GM13976 (cell line): ENCODE results near the gene CRK.

Experiments
- DNase-seq: peaks from one replicate; pipeline ENCODE4 v3.0.0; 2012; ENCODE audit warnings: low spot score
- in situ Hi-C: fragments of 300-500 bp; cut with MboI; formaldehyde crosslinking; loops from one replicate; pipeline ENCODE4 v1.12.0; 2022; ENCODE audit warnings: low sequenced_read_pairs, mixed read lengths, inconsistent platforms; ENCODE audit not compliant: unreplicated experiment
- TF ChIP-seq, protein P1 (sequence below): IDR thresholded peaks from 2 replicates; pipeline ENCODE4 v1.5.1; 2012; ENCODE audit warnings: borderline replicate concordance, mild to moderate bottlenecking; ENCODE audit not compliant: insufficient read depth; ENCODE audit errors: extremely low read depth, missing control alignments, control extremely low read depth

The CRK gene

DNA sequence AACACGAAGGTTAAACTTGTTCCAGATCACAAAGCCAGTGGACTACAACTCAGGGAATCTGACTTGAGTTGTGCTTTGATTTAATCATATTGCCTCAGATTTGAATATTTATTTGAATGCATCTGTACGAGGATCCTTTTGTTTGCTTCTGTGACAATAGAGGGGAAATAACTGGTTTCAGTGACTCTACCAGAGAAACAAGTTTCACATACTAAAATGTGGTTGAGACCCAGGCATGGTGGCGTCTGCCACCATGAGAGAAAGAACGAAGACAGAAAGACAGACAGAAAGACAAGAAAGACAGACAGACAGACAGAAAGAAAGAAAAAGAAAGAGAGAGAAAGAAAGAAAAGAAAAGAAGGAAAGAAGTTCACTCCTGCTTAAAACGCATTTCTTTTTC lies 80.0 kb downstream of the CRK start:
- TF ChIP-seq, protein P1, sequence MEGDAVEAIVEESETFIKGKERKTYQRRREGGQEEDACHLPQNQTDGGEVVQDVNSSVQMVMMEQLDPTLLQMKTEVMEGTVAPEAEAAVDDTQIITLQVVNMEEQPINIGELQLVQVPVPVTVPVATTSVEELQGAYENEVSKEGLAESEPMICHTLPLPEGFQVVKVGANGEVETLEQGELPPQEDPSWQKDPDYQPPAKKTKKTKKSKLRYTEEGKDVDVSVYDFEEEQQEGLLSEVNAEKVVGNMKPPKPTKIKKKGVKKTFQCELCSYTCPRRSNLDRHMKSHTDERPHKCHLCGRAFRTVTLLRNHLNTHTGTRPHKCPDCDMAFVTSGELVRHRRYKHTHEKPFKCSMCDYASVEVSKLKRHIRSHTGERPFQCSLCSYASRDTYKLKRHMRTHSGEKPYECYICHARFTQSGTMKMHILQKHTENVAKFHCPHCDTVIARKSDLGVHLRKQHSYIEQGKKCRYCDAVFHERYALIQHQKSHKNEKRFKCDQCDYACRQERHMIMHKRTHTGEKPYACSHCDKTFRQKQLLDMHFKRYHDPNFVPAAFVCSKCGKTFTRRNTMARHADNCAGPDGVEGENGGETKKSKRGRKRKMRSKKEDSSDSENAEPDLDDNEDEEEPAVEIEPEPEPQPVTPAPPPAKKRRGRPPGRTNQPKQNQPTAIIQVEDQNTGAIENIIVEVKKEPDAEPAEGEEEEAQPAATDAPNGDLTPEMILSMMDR: no peak
- in situ Hi-C loops: no loop called here
- no peak for DNase-seq

DNA sequence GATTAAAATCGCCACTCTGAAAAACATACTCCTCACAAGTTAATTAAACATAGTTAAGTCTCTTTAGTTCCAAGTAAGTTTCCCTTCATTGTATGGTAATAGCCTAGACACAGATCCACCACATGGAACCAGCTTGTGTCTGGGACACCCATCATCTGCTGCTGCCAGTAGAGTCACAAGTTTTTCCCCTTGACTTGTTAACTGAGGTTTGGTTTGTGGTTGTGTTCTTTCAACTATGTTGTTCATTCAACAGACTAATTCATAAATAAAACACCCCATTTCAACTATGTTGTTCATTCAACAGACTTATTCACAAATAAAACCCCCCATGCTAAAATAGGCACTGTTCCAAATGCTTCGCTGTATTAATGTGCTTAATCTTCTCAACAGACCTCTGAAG lies 80.4 kb downstream of the CRK start:
- TF ChIP-seq, protein P1: no peak
- no peak for DNase-seq
- in situ Hi-C loops: no loop called here

DNA sequence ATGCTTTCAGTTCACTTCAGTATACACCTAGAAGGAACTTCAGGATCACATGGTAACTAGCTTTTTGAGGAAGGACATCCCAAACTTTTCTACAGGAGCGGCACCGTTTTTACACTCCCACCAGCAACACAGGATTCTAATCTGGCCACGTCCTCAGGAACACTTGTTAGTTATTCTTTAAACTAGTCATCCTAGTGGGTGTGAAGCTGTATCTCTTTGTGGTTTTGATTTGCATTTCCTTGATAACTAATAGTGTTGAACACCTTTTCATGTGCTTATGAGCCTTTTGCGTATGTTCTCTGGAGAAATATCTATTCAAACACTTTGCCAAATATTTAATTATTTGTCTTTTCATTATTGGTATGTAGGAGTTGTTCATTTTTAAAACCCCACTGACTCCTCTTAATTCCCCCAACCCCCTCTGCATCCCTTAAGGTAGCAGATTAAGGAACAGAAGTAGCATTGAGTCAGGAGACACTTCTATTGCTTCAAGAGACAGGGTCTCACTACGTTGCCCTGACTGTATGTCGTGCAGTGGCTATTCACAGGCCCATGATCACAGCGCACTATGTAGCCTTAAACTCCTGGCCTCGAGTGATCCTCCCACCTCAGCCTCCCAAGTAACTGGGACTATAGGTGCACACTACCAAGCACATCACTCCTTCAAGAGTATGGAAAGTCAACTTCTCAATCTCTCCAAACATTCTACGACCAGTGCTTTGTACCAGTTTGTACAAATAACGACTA lies 81.4 kb downstream of the CRK start:
- TF ChIP-seq, protein P1: no peak
- no peak for DNase-seq
- in situ Hi-C loops: no loop called here

DNA sequence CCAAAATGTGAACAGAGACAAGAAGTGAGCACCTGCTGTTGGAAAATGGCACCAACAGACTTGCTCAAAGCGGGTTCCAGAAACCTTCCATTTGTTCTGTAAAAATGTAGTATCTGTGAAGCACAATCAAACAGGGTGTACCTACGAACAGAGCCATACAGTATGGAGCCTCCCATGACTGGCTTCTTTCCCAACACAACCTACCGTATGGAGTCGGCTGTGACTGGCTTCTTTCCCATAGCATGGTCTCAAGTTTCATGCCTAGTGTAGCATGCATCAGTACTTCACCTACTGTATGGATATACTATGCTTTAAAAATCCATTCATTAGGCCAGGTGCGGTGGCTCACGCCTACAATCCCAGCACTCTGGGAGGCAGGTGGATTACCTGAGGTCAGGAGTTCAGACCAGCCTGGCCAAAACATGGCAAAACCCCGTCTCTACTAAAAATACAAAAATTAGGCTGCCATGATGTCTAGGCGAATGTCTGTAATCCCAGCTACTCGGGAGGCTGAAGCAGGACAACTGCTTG lies 82.3 kb downstream of the CRK start:
- no peak for DNase-seq
- TF ChIP-seq, protein P1: no peak
- in situ Hi-C loops: no loop called here

DNA sequence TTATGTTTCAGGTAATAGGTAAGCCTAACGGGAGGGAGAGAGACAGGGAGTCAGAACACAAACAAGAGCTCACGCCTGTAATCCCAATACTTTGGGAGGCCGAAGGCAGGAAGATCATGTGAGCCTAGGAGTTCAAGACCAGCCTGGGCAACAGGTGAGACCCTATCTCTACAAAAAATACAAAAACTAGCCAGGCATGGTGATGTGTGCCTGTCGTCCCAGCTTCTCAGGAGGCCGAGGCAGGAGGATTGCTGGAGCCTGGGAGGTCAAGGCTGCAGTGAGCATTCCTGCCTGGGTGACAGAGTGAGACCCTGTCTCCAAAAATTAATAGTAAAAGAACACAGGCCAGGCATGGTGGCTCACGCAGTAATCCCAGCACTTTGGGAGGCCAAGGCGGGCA lies 83.4 kb downstream of the CRK start:
- TF ChIP-seq, protein P1: no peak
- DNase-seq: no peak
- in situ Hi-C loops: no loop called here

DNA sequence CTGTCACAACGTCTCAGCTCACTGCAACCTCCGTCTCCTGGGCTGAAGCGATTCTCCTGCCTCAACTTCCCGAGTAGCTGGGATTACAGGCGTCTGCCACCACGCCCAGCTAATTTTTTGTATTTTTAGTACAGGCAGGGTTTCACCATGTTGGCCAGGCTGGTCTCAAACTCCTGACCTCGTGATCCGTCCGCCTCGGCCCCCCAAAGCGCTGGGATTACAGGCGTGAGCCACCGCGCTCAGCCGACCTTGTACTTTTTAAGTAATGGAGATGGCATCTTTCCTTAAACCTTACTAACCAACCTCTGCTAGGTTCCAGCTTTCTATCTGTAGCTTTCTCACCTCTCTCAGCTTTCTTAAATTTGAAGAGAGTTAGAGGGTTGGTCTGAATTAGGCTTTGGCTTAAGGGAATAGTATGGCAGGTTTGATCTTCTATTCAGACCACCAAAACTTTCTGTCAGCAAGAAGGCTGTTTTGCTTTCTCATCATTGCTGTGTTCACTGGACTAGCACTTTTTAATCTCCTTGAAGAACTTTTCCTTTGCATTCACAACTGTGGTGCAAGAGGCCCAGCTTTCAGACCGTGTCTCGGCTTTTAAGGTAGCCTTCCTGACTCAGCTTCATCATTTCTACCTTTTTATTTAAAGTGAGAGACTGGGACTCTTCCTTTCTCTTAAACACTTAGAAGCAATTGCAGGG lies 84.0 kb downstream of the CRK start:
- TF ChIP-seq, protein P1: no peak
- no peak for DNase-seq
- in situ Hi-C loops: no loop called here
